ENCODE data around the gene CTIF. TPM values are rescaled to one million over a fixed set of nuclear protein-coding genes. Genes with fewer than 3 reads are reported as not detected.

CTIF gene
- total RNA-seq, 1 experiment from 2014 or later: 5.8 TPM

DNA sequence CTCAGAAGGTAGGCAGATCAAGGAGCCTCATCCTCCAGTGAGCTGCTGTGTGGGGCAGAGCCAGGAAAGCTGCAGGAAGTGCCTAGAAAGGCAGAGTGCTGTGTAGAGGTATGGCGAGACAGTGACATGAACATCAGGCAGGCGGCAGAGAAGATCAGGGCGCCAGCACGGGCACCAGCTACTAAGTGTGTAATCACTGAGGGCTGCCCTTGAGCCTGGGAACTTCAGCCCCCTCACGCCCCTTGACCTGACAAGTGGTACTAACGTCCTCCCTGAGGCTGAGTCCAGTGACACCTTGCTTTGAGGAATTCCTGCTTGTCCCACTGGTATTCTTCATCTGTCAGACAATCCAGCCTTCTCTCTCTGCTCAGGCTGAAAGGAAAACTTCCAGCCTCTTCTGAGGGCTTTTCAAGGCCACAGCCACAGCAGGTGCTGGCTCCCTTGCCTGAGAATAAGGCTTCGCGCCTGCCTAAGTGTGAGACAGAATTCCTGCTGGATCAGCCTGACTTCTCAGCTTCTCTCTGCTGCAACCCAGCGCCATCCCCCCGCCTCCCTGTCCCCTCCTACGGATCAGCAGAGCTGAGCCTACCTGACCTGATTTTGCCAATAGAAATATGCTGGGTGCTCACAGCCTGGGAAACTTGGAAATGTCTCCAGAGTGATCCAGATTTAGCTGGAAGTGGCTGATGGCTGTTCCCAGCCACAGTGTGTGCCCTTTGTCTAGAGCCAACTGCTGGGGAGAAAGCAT lies 263.9 kb downstream of the CTIF start:
- H3K27me3 ChIP-seq (ENCODE audit: low read length): no peaks in the 10 kb centered on the region
- no peak for TF ChIP-seq EZH2phosphoT487 (IDR thresholded peaks at IDR 0.05; ENCODE audit: borderline replicate concordance, low read length)
- no peak for TF ChIP-seq EZH2 (IDR thresholded peaks at IDR 0.05; ENCODE audit: low read length, unreplicated experiment)
- TF ChIP-seq, protein P1, sequence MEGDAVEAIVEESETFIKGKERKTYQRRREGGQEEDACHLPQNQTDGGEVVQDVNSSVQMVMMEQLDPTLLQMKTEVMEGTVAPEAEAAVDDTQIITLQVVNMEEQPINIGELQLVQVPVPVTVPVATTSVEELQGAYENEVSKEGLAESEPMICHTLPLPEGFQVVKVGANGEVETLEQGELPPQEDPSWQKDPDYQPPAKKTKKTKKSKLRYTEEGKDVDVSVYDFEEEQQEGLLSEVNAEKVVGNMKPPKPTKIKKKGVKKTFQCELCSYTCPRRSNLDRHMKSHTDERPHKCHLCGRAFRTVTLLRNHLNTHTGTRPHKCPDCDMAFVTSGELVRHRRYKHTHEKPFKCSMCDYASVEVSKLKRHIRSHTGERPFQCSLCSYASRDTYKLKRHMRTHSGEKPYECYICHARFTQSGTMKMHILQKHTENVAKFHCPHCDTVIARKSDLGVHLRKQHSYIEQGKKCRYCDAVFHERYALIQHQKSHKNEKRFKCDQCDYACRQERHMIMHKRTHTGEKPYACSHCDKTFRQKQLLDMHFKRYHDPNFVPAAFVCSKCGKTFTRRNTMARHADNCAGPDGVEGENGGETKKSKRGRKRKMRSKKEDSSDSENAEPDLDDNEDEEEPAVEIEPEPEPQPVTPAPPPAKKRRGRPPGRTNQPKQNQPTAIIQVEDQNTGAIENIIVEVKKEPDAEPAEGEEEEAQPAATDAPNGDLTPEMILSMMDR (conservative IDR thresholded peaks at IDR 0.05; ENCODE audit: low read depth, low read length): no peak
- no peak overlapping the region for H3K9ac ChIP-seq (ENCODE audit: low read length)
- no peak overlapping the region for H3K4me3 ChIP-seq (ENCODE audit: low read length)
- DNase-seq (no peak), ATAC-seq (no peak)
- H4K20me1 ChIP-seq (ENCODE audit: low read length): no peaks in the 10 kb centered on the region
- H3K4me2 ChIP-seq (ENCODE audit: low read length): no peak overlapping the region
- BruUV-seq (replicated peaks): no TSS peak
- no peaks in the 10 kb centered on the region for H3K36me3 ChIP-seq (ENCODE audit: low read depth, low read length)
- no peak overlapping the region for H3K27ac ChIP-seq (ENCODE audit: low read length)
- no peaks in the 10 kb centered on the region for H3K9me3 ChIP-seq (ENCODE audit: low read length)
- CTCF ChIA-PET: no interaction called here
- POLR2A ChIA-PET (ENCODE audit: unreplicated experiment): no interaction called here
- H3K79me2 ChIP-seq (ENCODE audit: low read length): no peaks in the 10 kb centered on the region
- H3K9me2 ChIP-seq (replicated peaks; ENCODE audit: low read length): no peaks in the 10 kb centered on the region
- no peak overlapping the region for H2AFZ ChIP-seq (ENCODE audit: low read length)
- H3K4me1 ChIP-seq (ENCODE audit: insufficient read depth, low read length): no peaks in the 10 kb centered on the region
- intact Hi-C loops (cut with micrococcal nuclease): no loop called here
- no peaks in the 10 kb centered on the region for H3F3A ChIP-seq (ENCODE audit: low read length, unreplicated experiment)

GRCh38 chr18:48803518-48803917 lies 264.7 kb downstream of the CTIF start:
- H3K36me3 ChIP-seq (ENCODE audit: low read depth, low read length): no peaks in the 10 kb centered on the region
- no peaks in the 10 kb centered on the region for H3K27me3 ChIP-seq (ENCODE audit: low read length)
- CTCF ChIA-PET: no interaction called here
- H4K20me1 ChIP-seq (ENCODE audit: low read length): no peaks in the 10 kb centered on the region
- H3K4me2 ChIP-seq (ENCODE audit: low read length): no peak overlapping the region
- no peak overlapping the region for H3K27ac ChIP-seq (ENCODE audit: low read length)
- DNase-seq (no peak), ATAC-seq (no peak)
- H3K79me2 ChIP-seq (ENCODE audit: low read length): no peaks in the 10 kb centered on the region
- H3K4me1 ChIP-seq (ENCODE audit: insufficient read depth, low read length): no peaks in the 10 kb centered on the region
- no peak overlapping the region for H3K9ac ChIP-seq (ENCODE audit: low read length)
- no peak overlapping the region for H2AFZ ChIP-seq (ENCODE audit: low read length)
- intact Hi-C loops (cut with micrococcal nuclease): no loop called here
- POLR2A ChIA-PET (ENCODE audit: unreplicated experiment): no interaction called here
- no peaks in the 10 kb centered on the region for H3K9me2 ChIP-seq (replicated peaks; ENCODE audit: low read length)
- TF ChIP-seq EZH2phosphoT487 (IDR thresholded peaks at IDR 0.05; ENCODE audit: borderline replicate concordance, low read length): no peak
- TF ChIP-seq, protein P1 (conservative IDR thresholded peaks at IDR 0.05; ENCODE audit: low read depth, low read length): no peak
- H3F3A ChIP-seq (ENCODE audit: low read length, unreplicated experiment): no peaks in the 10 kb centered on the region
- BruUV-seq (replicated peaks): no TSS peak
- H3K9me3 ChIP-seq (ENCODE audit: low read length): no peaks in the 10 kb centered on the region
- H3K4me3 ChIP-seq (ENCODE audit: low read length): no peak overlapping the region

DNA sequence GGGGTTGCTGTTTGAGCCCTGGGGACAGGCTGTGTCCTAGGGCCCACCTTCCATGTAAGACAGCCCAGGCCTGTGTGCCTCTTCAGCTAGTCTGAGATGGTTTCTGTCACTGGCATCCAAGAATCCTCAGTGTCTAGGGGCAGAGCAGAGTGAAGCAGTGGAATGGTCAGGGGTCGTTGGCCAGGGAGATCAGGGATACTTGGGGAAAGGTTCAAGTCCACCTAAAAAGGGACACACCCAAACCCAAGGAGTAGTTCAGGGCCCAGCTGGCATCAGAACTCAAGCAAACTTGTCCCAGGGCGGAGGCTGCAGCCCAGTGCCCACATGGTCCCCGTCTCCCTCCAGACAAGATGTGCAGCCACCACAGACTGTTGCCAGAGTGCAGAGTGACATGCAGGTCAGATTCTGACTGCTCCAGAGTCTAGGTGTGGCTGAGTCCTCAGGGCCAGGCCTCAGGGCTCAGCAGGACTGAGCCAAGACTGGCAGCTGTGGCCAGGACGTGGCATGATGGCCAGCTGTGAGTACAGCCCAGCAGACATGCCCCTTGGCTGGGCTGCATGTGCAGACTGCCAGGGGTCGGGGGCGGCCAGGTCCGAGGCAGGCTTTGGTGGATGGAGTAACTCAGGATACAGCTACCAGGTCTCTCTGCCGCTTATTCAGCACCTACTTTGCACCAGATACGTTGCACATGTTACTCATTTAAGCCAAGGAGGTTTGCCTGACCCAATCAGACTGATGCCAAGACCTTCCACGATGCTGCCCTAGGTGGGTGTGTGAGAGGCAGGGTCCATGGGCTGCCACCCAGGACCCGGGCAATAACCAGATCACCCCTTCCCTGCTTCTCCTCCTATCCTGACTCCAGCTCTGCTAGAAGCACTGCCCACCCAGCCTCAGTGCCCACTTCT lies 265.4 kb downstream of the CTIF start:
- H3K36me3 ChIP-seq (ENCODE audit: low read depth, low read length): no peaks in the 10 kb centered on the region
- no peak overlapping the region for H2AFZ ChIP-seq (ENCODE audit: low read length)
- BruUV-seq (replicated peaks): no TSS peak
- H4K20me1 ChIP-seq (ENCODE audit: low read length): no peaks in the 10 kb centered on the region
- H3K9ac ChIP-seq (ENCODE audit: low read length): no peak overlapping the region
- ChIA-PET CTCF (no interaction called here), POLR2A (ENCODE audit: unreplicated experiment) (no interaction called here)
- no peaks in the 10 kb centered on the region for H3K27me3 ChIP-seq (ENCODE audit: low read length)
- no peak for DNase-seq
- no peak overlapping the region for H3K27ac ChIP-seq (ENCODE audit: low read length)
- no peaks in the 10 kb centered on the region for H3K79me2 ChIP-seq (ENCODE audit: low read length)
- H3K9me3 ChIP-seq (ENCODE audit: low read length): no peaks in the 10 kb centered on the region
- H3F3A ChIP-seq (ENCODE audit: low read length, unreplicated experiment): no peaks in the 10 kb centered on the region
- intact Hi-C loops (cut with micrococcal nuclease): no loop called here
- no peak overlapping the region for H3K4me3 ChIP-seq (ENCODE audit: low read length)
- H3K4me1 ChIP-seq (ENCODE audit: insufficient read depth, low read length): no peaks in the 10 kb centered on the region
- H3K9me2 ChIP-seq (replicated peaks; ENCODE audit: low read length): no peaks in the 10 kb centered on the region
- no peak overlapping the region for H3K4me2 ChIP-seq (ENCODE audit: low read length)
- TF ChIP-seq EZH2phosphoT487 (IDR thresholded peaks at IDR 0.05; ENCODE audit: borderline replicate concordance, low read length): no peak
- no peak for TF ChIP-seq EZH2 (IDR thresholded peaks at IDR 0.05; ENCODE audit: low read length, unreplicated experiment)
- TF ChIP-seq, protein P1 (conservative IDR thresholded peaks at IDR 0.05; ENCODE audit: low read depth, low read length): no peak
- no peak for ATAC-seq
